HG03103 (cell line): ENCODE measurements around the gene ZFP42.
"Not testable (repeated sequence)": the region's sequence is repeated elsewhere in the genome, so short reads cannot be mapped to it uniquely, and the experiment has no call there.

Experiments
- ATAC-seq: cut with Tn5 transposase; IDR thresholded peaks from one replicate; pipeline ENCODE4 v1.9.1; 2021; ENCODE audit warnings: low read depth; ENCODE audit not compliant: unreplicated experiment

Gene ZFP42

GRCh38 chr4:187995322-187996207 is at the start of gene ZFP42:
TSS of gene ZFP42 (plus strand) at chr4:187995771. CDS start at chr4:188002808, 7,037 bp downstream.
- ATAC-seq, result no peak

- no peak for ATAC-seq
Observed at GRCh38 chr4:187961171-187961570, 34.4 kb upstream of the ZFP42 start.

- no peak for ATAC-seq
Observed at GRCh38 chr4:187961961-187962360, 33.6 kb upstream of the ZFP42 start.

- ATAC-seq, result no peak
Observed at GRCh38 chr4:187962926-187963325, 32.6 kb upstream of the ZFP42 start.

- ATAC-seq, result no peak
Observed at GRCh38 chr4:187965726-187966125, 29.8 kb upstream of the ZFP42 start.

GRCh38 chr4:187972135-187972534 is 23.4 kb upstream of the ZFP42 start:
- no peak for ATAC-seq

- ATAC-seq, result no peak
Observed at GRCh38 chr4:187983746-187984145, 11.8 kb upstream of the ZFP42 start.

- no peak for ATAC-seq
Observed at GRCh38 chr4:187992971-187993370, 2.6 kb upstream of the ZFP42 start.

- ATAC-seq, result no peak
Observed at GRCh38 chr4:187993827-187994226, 1.7 kb upstream of the ZFP42 start.

GRCh38 chr4:187996502-187997177 is 1.1 kb downstream of the ZFP42 start:
- ATAC-seq, result no peak

GRCh38 chr4:187997991-187998390 is 2.4 kb downstream of the ZFP42 start:
- not testable (repeated sequence) for ATAC-seq

GRCh38 chr4:187999406-187999932 is 3.9 kb downstream of the ZFP42 start:
- ATAC-seq, result no peak

GRCh38 chr4:188002323-188002722 is 6.8 kb downstream of the ZFP42 start:
- ATAC-seq, result no peak

GRCh38 chr4:188002751-188003150 is 7.2 kb downstream of the ZFP42 start:
- no peak for ATAC-seq

- ATAC-seq, result no peak
Observed at GRCh38 chr4:188005561-188005960, 10.0 kb downstream of the ZFP42 start.

GRCh38 chr4:188006285-188006848 is 10.8 kb downstream of the ZFP42 start:
- ATAC-seq, result no peak

GRCh38 chr4:188008377-188008776 is 12.8 kb downstream of the ZFP42 start:
- no peak for ATAC-seq

- ATAC-seq, result no peak
Observed at GRCh38 chr4:188012426-188012945, 16.9 kb downstream of the ZFP42 start.

- no peak for ATAC-seq
Observed at GRCh38 chr4:188015025-188015940, 19.7 kb downstream of the ZFP42 start.

- no peak for ATAC-seq
Observed at GRCh38 chr4:188016754-188017153, 21.2 kb downstream of the ZFP42 start.
